GM19328 (cell line): Measurements from ENCODE around the gene RPL32.
"Not testable (repeated sequence)": the region's sequence is repeated elsewhere in the genome, so short reads cannot be mapped to it uniquely, and the experiment has no call there.

Experiments used
- ATAC-seq: cut with Tn5 transposase; IDR thresholded peaks from one replicate; pipeline ENCODE4 v1.9.1; 2021; ENCODE audit warnings: mild to moderate bottlenecking, moderate library complexity; ENCODE audit not compliant: unreplicated experiment

RPL32 gene

GRCh38 chr3:12841149-12841969 is at the start of gene RPL32:
Gene RPL32, minus strand, starts transcription at chr3:12841565. Its CDS starts 1,328 bp downstream, at chr3:12840237.
- ATAC-seq, result peak; percentile 74

GRCh38 chr3:12890610-12891390 is 49.4 kb upstream of the RPL32 start:
- no peak for ATAC-seq

GRCh38 chr3:12886736-12887135 is 45.4 kb upstream of the RPL32 start:
- no peak for ATAC-seq

GRCh38 chr3:12886106-12886679 is 44.8 kb upstream of the RPL32 start:
- ATAC-seq, result no peak

GRCh38 chr3:12885583-12885930 is 44.2 kb upstream of the RPL32 start:
- ATAC-seq, result no peak

GRCh38 chr3:12884790-12885582 is 43.6 kb upstream of the RPL32 start:
- no peak for ATAC-seq

GRCh38 chr3:12884186-12884680 is 42.9 kb upstream of the RPL32 start:
- no peak for ATAC-seq

GRCh38 chr3:12882336-12883310 is 41.3 kb upstream of the RPL32 start:
- no peak for ATAC-seq

GRCh38 chr3:12881858-12882257 is 40.5 kb upstream of the RPL32 start:
- not testable (repeated sequence) for ATAC-seq

GRCh38 chr3:12879191-12879815 is 37.9 kb upstream of the RPL32 start:
- no peak for ATAC-seq

GRCh38 chr3:12878758-12879157 is 37.4 kb upstream of the RPL32 start:
- ATAC-seq, result not testable (repeated sequence)

- no peak for ATAC-seq
Measured at GRCh38 chr3:12878141-12878574, 36.8 kb upstream of the RPL32 start.

- ATAC-seq, result no peak
Measured at GRCh38 chr3:12877040-12877439, 35.7 kb upstream of the RPL32 start.

- ATAC-seq, result no peak
Measured at GRCh38 chr3:12875857-12876836, 34.8 kb upstream of the RPL32 start.

GRCh38 chr3:12871404-12871983 is 30.1 kb upstream of the RPL32 start:
- no peak for ATAC-seq

GRCh38 chr3:12870942-12871341 is 29.6 kb upstream of the RPL32 start:
- ATAC-seq, result peak; percentile 47

- no peak for ATAC-seq
Measured at GRCh38 chr3:12869035-12869621, 27.8 kb upstream of the RPL32 start.
